Measurements from ENCODE around the gene PUS3.

DNA sequence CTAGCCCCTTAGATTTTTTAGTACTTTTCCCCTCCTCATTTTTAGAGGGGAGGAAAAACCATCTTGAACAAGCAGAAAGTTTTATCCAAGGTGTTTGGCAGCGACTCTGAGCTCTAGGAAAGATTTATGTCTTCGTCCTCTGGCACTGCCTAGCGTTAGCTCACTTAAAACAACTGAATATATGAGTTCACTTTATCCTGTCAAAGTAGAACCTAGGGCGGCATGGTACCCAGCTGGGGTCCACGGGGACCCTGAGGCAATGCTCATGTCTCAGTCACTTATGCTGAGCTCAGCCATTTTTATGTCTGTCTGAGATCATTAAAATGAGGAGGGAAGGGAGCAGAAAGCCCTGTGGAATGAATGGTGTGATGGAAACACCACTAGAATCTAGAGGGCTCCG, 28.7 kb upstream of the PUS3 start:
- TF ChIP-seq SP1 (IDR thresholded peaks at IDR 0.05) (no peak), HDGF (IDR thresholded peaks at IDR 0.05; ENCODE audit: borderline replicate concordance) (no peak), NFRKB (IDR thresholded peaks at IDR 0.05) (no peak), ZNF384 (IDR thresholded peaks at IDR 0.05) (no peak), FOXM1 (IDR thresholded peaks at IDR 0.05; ENCODE audit: borderline replicate concordance) (no peak), BHLHE40 (IDR thresholded peaks at IDR 0.05; ENCODE audit: borderline replicate concordance) (no peak), ELF4 (IDR thresholded peaks at IDR 0.05) (no peak), CTBP1 (IDR thresholded peaks at IDR 0.05; ENCODE audit: borderline replicate concordance) (no peak), ARNT (IDR thresholded peaks at IDR 0.05) (no peak), LEF1 (IDR thresholded peaks at IDR 0.05; ENCODE audit: borderline replicate concordance) (no peak), TARDBP (IDR thresholded peaks at IDR 0.05) (no peak), SUZ12 (IDR thresholded peaks at IDR 0.05) (no peak)
